Panc1 (cell line): Measurements from ENCODE around the gene MOGAT3. TPM values are rescaled to one million over a fixed set of nuclear protein-coding genes. Genes with fewer than 3 reads are reported as not detected.
A peak's percentile ranks its signal among the peaks of the same experiment; 100 is the strongest.

ENCODE experiments used
- ATAC-seq: fragments of 200-7000 bp; cut with Tn5 transposase; 2 replicates; pipeline ENCODE4 v1.9.1; 2020; ENCODE audit warnings: mild to moderate bottlenecking, moderate library complexity
- BruUV-seq: library from RNA; stranded (reverse); fragments of 400-500 nt; replicated peaks from 2 replicates; lab custom pipeline; 2021; lab: Mats Ljungman, UMichigan
- CTCF ChIA-PET: fragments of 300-600 bp; sonication (Branson Sonifier 250); formaldehyde crosslinking; loops from one replicate; lab custom pipeline; 2022; ENCODE audit warnings: antibody characterized with exemption; lab: Charles Lee
- POLR2A ChIA-PET: fragments of 300-600 bp; sonication (Branson Sonifier 250); formaldehyde crosslinking; loops from one replicate; lab custom pipeline; 2022; ENCODE audit warnings: antibody characterized with exemption; lab: Charles Lee
- DNase-seq: peaks from one replicate; pipeline ENCODE4 v3.0.0-alpha.2; 2010; ENCODE audit warnings: low read depth, low spot score
- H3K27ac ChIP-seq: 2 replicates; pipeline ENCODE4 v1.5.1; 2011; ENCODE audit warnings: mild to moderate bottlenecking, low read length, inconsistent platforms
- H3K27me3 ChIP-seq: fragments of 200-500 bp; sonication (Bioruptor generic); 2 replicates; pipeline ENCODE4 v1.6.0; 2014; ENCODE audit warnings: low read length, inconsistent platforms; ENCODE audit not compliant: control insufficient read depth, insufficient read depth
- H3K36me3 ChIP-seq: fragments of 200-500 bp; sonication (Bioruptor generic); 2 replicates; pipeline ENCODE4 v1.5.1; 2014; ENCODE audit warnings: inconsistent platforms, mild to moderate bottlenecking, low read length, moderate library complexity; ENCODE audit not compliant: control insufficient read depth, insufficient read depth
- H3K4me1 ChIP-seq: 2 replicates; pipeline ENCODE4 v1.5.1; 2011; ENCODE audit warnings: inconsistent platforms, mild to moderate bottlenecking, low read length, moderate library complexity; ENCODE audit not compliant: control insufficient read depth, insufficient read depth
- H3K4me3 ChIP-seq, 2 experiments: 2 replicates each; pipeline ENCODE4 v1.5.1; 2011 to 2012; ENCODE audit warnings: low read depth in 2 of 2, low read length in 2 of 2, mild to moderate bottlenecking in 2 of 2, inconsistent platforms in 1 of 2, moderate library complexity in 1 of 2
- H3K9me3 ChIP-seq: fragments of 200-500 bp; sonication (Bioruptor generic); 2 replicates; pipeline ENCODE4 v1.5.1; 2014; ENCODE audit warnings: low read depth, mild to moderate bottlenecking, inconsistent platforms, low read length, moderate library complexity; ENCODE audit not compliant: control insufficient read depth, insufficient read depth
- POLR2AphosphoS5 ChIP-seq: IDR thresholded peaks from 2 replicates; pipeline ENCODE4 v1.6.1; 2012; ENCODE audit warnings: mild to moderate bottlenecking, low read depth, low read length, moderate library complexity
- SIN3A ChIP-seq: IDR thresholded peaks from 2 replicates; pipeline ENCODE4 v1.6.1; 2012; ENCODE audit warnings: low read depth, mild to moderate bottlenecking, low read length, moderate library complexity, borderline replicate concordance; ENCODE audit not compliant: insufficient read depth
- TCF7L2 ChIP-seq: IDR thresholded peaks from 2 replicates; pipeline ENCODE4 v1.6.1; 2011; ENCODE audit warnings: mild to moderate bottlenecking, low read depth, low read length, inconsistent platforms
- in situ Hi-C: cut with HindIII; loops from 2 replicates; pipeline ENCODE4 v1.10.0; 2016; ENCODE audit warnings: low sequenced_read_pairs, low pct_unique_long_range_greater_than_20kb
- intact Hi-C: fragments of 100-400 bp; cut with micrococcal nuclease; formaldehyde crosslinking; loops from one replicate; pipeline ENCODE4 v1.10.0; 2022; ENCODE audit not compliant: unreplicated experiment
- total RNA-seq: library from RNA; stranded (reverse); gene quantifications from one replicate; pipeline ENCODE4 v1.2.1, GENCODE V29; 2021; ENCODE audit not compliant: unreplicated experiment
- TF ChIP-seq, protein P1 (sequence below), 2 experiments: IDR thresholded peaks; 2 replicates each; pipeline ENCODE4 v1.6.1; 2011 to 2012; ENCODE audit warnings: low read depth in 2 of 2, control low read depth in 1 of 2, low read length in 1 of 2, mild to moderate bottlenecking in 1 of 2, moderate library complexity in 1 of 2; ENCODE audit not compliant: insufficient read depth in 1 of 2
- TF ChIP-seq, protein P2 (sequence below): fragments of 450-650 bp; IDR thresholded peaks from 2 replicates; pipeline ENCODE4 v1.5.1; 2017; ENCODE audit warnings: mild to moderate bottlenecking

Gene MOGAT3
- total RNA-seq, 1 experiment from 2014 or later: 0.23 TPM

DNA sequence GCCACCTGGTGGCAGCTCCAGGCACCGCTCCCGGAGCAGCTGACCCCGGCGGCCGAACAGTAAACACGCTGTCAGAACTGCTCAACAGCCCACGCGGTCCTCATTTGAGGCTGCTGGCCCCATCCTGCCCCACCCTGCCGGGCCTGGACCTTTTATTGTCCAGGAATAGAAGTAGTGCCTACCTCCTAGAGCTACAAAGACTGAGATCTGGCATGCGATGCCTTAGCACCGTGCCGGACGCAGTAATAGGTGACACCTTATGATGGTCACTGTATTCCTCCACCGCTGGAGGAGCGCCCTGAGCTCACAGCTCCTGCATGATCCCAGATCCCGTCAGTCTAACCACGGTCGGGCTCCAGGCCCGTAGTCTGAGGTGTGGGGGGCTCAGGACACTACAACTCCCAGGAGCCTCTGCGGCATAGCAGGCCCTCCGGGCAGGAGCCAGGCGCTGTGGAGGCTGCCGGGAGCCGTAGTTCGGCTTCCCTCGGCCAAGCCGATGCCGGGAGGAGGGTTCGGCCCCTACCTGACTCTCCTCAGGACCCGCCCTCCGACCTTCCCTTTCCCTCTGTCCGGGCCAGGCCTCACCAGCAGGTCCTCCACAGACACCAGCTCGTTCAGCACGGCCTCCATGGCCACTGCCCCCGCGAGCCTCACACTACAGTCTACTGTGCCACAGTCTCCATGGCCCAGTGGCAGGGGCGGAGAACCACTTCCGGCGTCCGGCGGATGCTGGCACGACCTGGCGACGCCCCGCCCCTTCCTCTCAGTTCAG, 43.7 kb upstream of the MOGAT3 start, which contains the start of gene FIS1:
TSS of gene FIS1 (minus strand) at position 707 of the 772 bp plus-strand sequence. CDS start at position 630, 77 bp downstream.
- Histone ChIP-seq H3K4me1 (peaks cover 12% of the 10 kb centered on the region; the same call in 1 of the 2 replicates), H3K4me3 (peak within 1 kb of the TSS; percentile 92 to 100), H3K27ac (peak within 1 kb of the TSS; percentile 97), H3K27me3 (no peaks in the 10 kb centered on the region), H3K36me3 (no peaks in the 10 kb centered on the region; the same call in 1 of the 2 replicates), H3K9me3 (no peaks in the 10 kb centered on the region)
- DNase-seq (peak; percentile 85), ATAC-seq (peak; percentile 98)
- CTCF ChIA-PET: interaction anchor here (0.5 to 1.6 kb wide), 6 partner anchors 27 to 124 kb away, joined by 3 to 8 read pairs (median 4); partner anchors contain the start of genes PLOD3 and ZNHIT1
- in situ Hi-C loops: no loop called here
- TF ChIP-seq SIN3A: peak; percentile 84; the same call in 1 of the 2 replicates
- TF ChIP-seq TCF7L2: no peak
- TF ChIP-seq POLR2AphosphoS5: peak; percentile 88
- TF ChIP-seq, protein P1, sequence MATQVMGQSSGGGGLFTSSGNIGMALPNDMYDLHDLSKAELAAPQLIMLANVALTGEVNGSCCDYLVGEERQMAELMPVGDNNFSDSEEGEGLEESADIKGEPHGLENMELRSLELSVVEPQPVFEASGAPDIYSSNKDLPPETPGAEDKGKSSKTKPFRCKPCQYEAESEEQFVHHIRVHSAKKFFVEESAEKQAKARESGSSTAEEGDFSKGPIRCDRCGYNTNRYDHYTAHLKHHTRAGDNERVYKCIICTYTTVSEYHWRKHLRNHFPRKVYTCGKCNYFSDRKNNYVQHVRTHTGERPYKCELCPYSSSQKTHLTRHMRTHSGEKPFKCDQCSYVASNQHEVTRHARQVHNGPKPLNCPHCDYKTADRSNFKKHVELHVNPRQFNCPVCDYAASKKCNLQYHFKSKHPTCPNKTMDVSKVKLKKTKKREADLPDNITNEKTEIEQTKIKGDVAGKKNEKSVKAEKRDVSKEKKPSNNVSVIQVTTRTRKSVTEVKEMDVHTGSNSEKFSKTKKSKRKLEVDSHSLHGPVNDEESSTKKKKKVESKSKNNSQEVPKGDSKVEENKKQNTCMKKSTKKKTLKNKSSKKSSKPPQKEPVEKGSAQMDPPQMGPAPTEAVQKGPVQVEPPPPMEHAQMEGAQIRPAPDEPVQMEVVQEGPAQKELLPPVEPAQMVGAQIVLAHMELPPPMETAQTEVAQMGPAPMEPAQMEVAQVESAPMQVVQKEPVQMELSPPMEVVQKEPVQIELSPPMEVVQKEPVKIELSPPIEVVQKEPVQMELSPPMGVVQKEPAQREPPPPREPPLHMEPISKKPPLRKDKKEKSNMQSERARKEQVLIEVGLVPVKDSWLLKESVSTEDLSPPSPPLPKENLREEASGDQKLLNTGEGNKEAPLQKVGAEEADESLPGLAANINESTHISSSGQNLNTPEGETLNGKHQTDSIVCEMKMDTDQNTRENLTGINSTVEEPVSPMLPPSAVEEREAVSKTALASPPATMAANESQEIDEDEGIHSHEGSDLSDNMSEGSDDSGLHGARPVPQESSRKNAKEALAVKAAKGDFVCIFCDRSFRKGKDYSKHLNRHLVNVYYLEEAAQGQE (IDR thresholded peaks at IDR 0.05; ENCODE audit: insufficient read depth in 1 of 2, low read depth in 2 of 2, low read length in 1 of 2): no peak; a peak in 1 of 4 replicates
- TF ChIP-seq, protein P2, sequence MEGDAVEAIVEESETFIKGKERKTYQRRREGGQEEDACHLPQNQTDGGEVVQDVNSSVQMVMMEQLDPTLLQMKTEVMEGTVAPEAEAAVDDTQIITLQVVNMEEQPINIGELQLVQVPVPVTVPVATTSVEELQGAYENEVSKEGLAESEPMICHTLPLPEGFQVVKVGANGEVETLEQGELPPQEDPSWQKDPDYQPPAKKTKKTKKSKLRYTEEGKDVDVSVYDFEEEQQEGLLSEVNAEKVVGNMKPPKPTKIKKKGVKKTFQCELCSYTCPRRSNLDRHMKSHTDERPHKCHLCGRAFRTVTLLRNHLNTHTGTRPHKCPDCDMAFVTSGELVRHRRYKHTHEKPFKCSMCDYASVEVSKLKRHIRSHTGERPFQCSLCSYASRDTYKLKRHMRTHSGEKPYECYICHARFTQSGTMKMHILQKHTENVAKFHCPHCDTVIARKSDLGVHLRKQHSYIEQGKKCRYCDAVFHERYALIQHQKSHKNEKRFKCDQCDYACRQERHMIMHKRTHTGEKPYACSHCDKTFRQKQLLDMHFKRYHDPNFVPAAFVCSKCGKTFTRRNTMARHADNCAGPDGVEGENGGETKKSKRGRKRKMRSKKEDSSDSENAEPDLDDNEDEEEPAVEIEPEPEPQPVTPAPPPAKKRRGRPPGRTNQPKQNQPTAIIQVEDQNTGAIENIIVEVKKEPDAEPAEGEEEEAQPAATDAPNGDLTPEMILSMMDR: peak; percentile 96
- POLR2A ChIA-PET: no interaction called here
- no TSS peak for BruUV-seq
- intact Hi-C loops: no loop called here

DNA sequence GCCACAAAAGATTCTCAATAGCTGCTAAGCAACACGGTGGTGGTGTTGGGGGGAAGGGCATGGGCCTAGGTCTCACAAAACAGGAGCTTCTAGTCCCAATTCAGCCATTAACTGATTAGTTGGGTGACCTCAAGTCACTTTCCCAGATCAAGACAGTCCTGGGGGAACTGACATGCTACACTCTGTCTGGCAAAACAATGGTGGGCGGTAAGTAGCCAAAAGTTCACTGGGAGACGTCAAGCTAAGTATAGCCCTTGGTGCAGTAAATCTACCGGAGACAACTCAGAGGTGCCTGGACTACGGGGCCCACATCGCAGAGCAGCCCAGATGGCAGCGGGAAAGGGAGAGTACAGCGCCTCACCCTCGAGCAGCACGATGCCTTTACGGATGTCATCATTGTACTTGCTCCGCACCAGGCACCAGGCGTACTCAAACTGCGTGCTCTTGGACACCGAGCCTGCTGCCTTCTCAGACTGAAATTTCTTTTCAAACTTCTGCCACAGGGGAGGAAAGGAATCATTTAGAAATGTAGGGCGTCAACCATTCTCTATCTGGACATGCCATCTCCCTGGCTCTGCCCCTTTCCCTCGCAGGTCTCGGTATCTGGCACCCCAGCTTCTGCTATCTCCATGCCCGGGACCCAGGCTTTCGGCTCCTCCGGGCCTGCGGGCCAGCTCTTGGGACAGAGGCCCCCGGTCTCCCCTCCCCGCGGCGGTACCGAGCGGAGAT, 43.0 kb upstream of the MOGAT3 start:
- TF ChIP-seq TCF7L2 (no peak), SIN3A (no peak), POLR2AphosphoS5 (no peak)
- TF ChIP-seq, protein P1 (IDR thresholded peaks at IDR 0.05; ENCODE audit: insufficient read depth in 1 of 2, low read depth in 2 of 2, low read length in 1 of 2): no peak
- TF ChIP-seq, protein P2: no peak
- Histone ChIP-seq H3K4me1 (peaks cover 12% of the 10 kb centered on the region; the same call in 1 of the 2 replicates), H3K27ac (peak overlapping the region; percentile 97), H3K36me3 (no peaks in the 10 kb centered on the region; the same call in 1 of the 2 replicates), H3K9me3 (no peaks in the 10 kb centered on the region), H3K4me3 (peak overlapping the region; percentile 92 to 100), H3K27me3 (no peaks in the 10 kb centered on the region)
- CTCF ChIA-PET: interaction anchor here (0.5 to 1.6 kb wide), 5 partner anchors 26 to 123 kb away, joined by 3 to 8 read pairs (median 4); partner anchors contain the start of genes PLOD3 and ZNHIT1
- POLR2A ChIA-PET: interaction anchor here (0.9 kb wide), 1 partner anchor 24 kb away, joined by 11 read pairs; no protein-coding TSS in a partner anchor
- BruUV-seq: TSS peak; percentile 51
- no peak for DNase-seq
- ATAC-seq: no peak
- in situ Hi-C loops (no loop called here), intact Hi-C loops (no loop called here)
